HG03460 (cell line): ENCODE results near the gene FAM168A.

Experiments used
- ATAC-seq: cut with Tn5 transposase; IDR thresholded peaks from one replicate; pipeline ENCODE4 v1.9.1; 2021; ENCODE audit not compliant: unreplicated experiment

The FAM168A gene

GRCh38 chr11:73392108-73393010 is 205.6 kb downstream of the FAM168A start:
- ATAC-seq = no peak

- no peak for ATAC-seq
These were observed 206.2 kb downstream of the FAM168A start for GRCh38 chr11:73391665-73392064.

GRCh38 chr11:73390601-73391565 is 207.0 kb downstream of the FAM168A start:
- no peak for ATAC-seq

- ATAC-seq = no peak
These were observed 208.0 kb downstream of the FAM168A start for GRCh38 chr11:73389916-73390315.

GRCh38 chr11:73389134-73389525 is 208.8 kb downstream of the FAM168A start:
- no peak for ATAC-seq

GRCh38 chr11:73388265-73389133 is 209.4 kb downstream of the FAM168A start:
- ATAC-seq = no peak

- no peak for ATAC-seq
These were observed 210.2 kb downstream of the FAM168A start for GRCh38 chr11:73387594-73388264.

GRCh38 chr11:73386546-73386945 is 211.4 kb downstream of the FAM168A start:
- no peak for ATAC-seq

- no peak for ATAC-seq
These were observed 211.9 kb downstream of the FAM168A start for GRCh38 chr11:73386016-73386415.

GRCh38 chr11:73384872-73385689 is 212.8 kb downstream of the FAM168A start:
- peak; percentile 43 for ATAC-seq

- no peak for ATAC-seq
These were observed 213.4 kb downstream of the FAM168A start for GRCh38 chr11:73384531-73384871.

GRCh38 chr11:73384125-73384441 is 213.8 kb downstream of the FAM168A start:
- ATAC-seq = no peak

GRCh38 chr11:73383249-73384124 is 214.4 kb downstream of the FAM168A start:
- no peak for ATAC-seq

GRCh38 chr11:73382747-73383146 is 215.2 kb downstream of the FAM168A start:
- no peak for ATAC-seq

- no peak for ATAC-seq
These were observed 215.7 kb downstream of the FAM168A start for GRCh38 chr11:73382183-73382582.

- ATAC-seq = no peak
These were observed 216.3 kb downstream of the FAM168A start for GRCh38 chr11:73381589-73381988.

GRCh38 chr11:73380897-73381410 is 217.0 kb downstream of the FAM168A start:
- no peak for ATAC-seq

- ATAC-seq = no peak
These were observed 217.6 kb downstream of the FAM168A start for GRCh38 chr11:73380331-73380730.
